ENCODE measurements around the gene TTC7B. TPM values are rescaled to one million over a fixed set of nuclear protein-coding genes. Genes with fewer than 3 reads are reported as not detected.

TTC7B gene
- total and polyA plus RNA-seq, 9 of the 15 experiments (the other 6 are each of a cell fraction or from before 2014, with no cell fraction given) = 2.2 to 77.2 (median 36.7) TPM

GRCh38 chr14:90804292-90805083 is 11.7 kb downstream of the TTC7B start:
- peak overlapping the region; percentile 61 for H3K4me2 ChIP-seq (ENCODE audit: insufficient read depth, low read length)
- no peak overlapping the region for H2AFZ ChIP-seq (ENCODE audit: low read depth, low read length)
- peaks cover 88% of the 10 kb centered on the region for H3K79me2 ChIP-seq (ENCODE audit: control insufficient read depth, insufficient read depth, low read length)
- peak overlapping the region; percentile 89 for H3K9ac ChIP-seq (ENCODE audit: insufficient read depth in 1 of 2, low read depth in 2 of 2, low read length in 2 of 2)
- H3K27ac ChIP-seq (ENCODE audit: extremely low read depth, low read depth, low read length) = peak overlapping the region; percentile 97
- TSS peak; percentile 60 for BruUV-seq (replicated peaks)
- 58% methylated on average over 13 of the region's 18 CpGs for WGBS (ENCODE audit: insufficient coverage, low coverage, missing lambda C conversion rate)
- DNase-seq (ENCODE audit: extremely low read depth in 1 of 4, low spot score in 3 of 4) (peak in 1 of 4 experiments; percentile 26), ATAC-seq (no peak), FAIRE-seq (no peak)
- H3K36me3 ChIP-seq (ENCODE audit: control insufficient read depth, insufficient read depth, low read length) = peaks cover 11% of the 10 kb centered on the region; the same call in 2 of the 3 replicates
- peaks cover 72 to 80% of the 10 kb centered on the region in 2 experiments for H3K4me1 ChIP-seq (replicated peaks in 1 of 2; ENCODE audit: control insufficient read depth in 2 of 2, insufficient read depth in 2 of 2, low read length in 2 of 2)
- no peaks in the 10 kb centered on the region for H3K27me3 ChIP-seq (ENCODE audit: control insufficient read depth in 2 of 2, insufficient read depth in 2 of 2, low read length in 2 of 2)
- ChIA-PET POLR2A (interaction anchor here (0.5 to 2.6 kb wide), 4 partner anchors 9 to 224 kb away, joined by 3 to 10 read pairs (median 4); no protein-coding TSS in a partner anchor), CTCF (ENCODE audit: low intra/inter-chr PET ratio) (no interaction called here)
- no peaks in the 10 kb centered on the region for H3K9me3 ChIP-seq (replicated peaks; ENCODE audit: control insufficient read depth, insufficient read depth, low read depth, low read length)
- in situ Hi-C loops (cut with MboI) (no loop called here), intact Hi-C loops (cut with micrococcal nuclease) (loop anchor here (5.0 kb wide), 1 partner anchor 422 kb away; no protein-coding TSS in a partner anchor)
- H4K20me1 ChIP-seq (replicated peaks; ENCODE audit: control insufficient read depth, insufficient read depth, low read length) = no peaks in the 10 kb centered on the region; the same call in 1 of the 2 replicates
- H3K4me3 ChIP-seq = no peak overlapping the region
- no peaks in the 10 kb centered on the region for H3K9me1 ChIP-seq (ENCODE audit: control insufficient read depth, insufficient read depth, low read length)
- no peak for TF ChIP-seq KLF16 (IDR thresholded peaks at IDR 0.05)
- peak; percentile 68 for TF ChIP-seq POLR2G (IDR thresholded peaks at IDR 0.05; ENCODE audit: low read depth, low read length)
- no peak for TF ChIP-seq ZSCAN29 (IDR thresholded peaks at IDR 0.05)
- peak; percentile 29; the same call in 1 of the 2 replicates for TF ChIP-seq PHF8 (IDR thresholded peaks at IDR 0.05; ENCODE audit: borderline replicate concordance, low read length)
- no peak for TF ChIP-seq RBM22 (IDR thresholded peaks at IDR 0.05; ENCODE audit: low read depth, low read length, poor library complexity, severe bottlenecking)
- TF ChIP-seq NFIX (CRISPR knock-in tag; IDR thresholded peaks at IDR 0.05; ENCODE audit: low read depth) = no peak
- TF ChIP-seq ZNF23 (CRISPR knock-in tag; IDR thresholded peaks at IDR 0.05) = no peak
- TF ChIP-seq, protein P1, sequence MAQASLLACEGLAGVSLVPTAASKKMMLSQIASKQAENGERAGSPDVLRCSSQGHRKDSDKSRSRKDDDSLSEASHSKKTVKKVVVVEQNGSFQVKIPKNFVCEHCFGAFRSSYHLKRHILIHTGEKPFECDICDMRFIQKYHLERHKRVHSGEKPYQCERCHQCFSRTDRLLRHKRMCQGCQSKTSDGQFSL (CRISPR knock-in tag; IDR thresholded peaks at IDR 0.05) = no peak
- TF ChIP-seq, protein P1 (tag; IDR thresholded peaks at IDR 0.05) = peak in 1 of 2 experiments; percentile 10; a peak in 1 of 4 replicates
- TF ChIP-seq CREB3 (tag; conservative IDR thresholded peaks at IDR 0.05; ENCODE audit: low read depth) = no peak; the same call in 1 of the 2 replicates
- TF ChIP-seq ZFX (CRISPR knock-in tag; IDR thresholded peaks at IDR 0.05) = peak; percentile 57
- TF ChIP-seq RBFOX2 (IDR thresholded peaks at IDR 0.05; ENCODE audit: low read depth, low read length) = peak; percentile 75
- TF ChIP-seq EGR1 (conservative IDR thresholded peaks at IDR 0.05) = peak; percentile 64
- TF ChIP-seq FOXP4 (CRISPR knock-in tag; IDR thresholded peaks at IDR 0.05; ENCODE audit: borderline replicate concordance) = no peak
- TF ChIP-seq HDAC6 (IDR thresholded peaks at IDR 0.05; ENCODE audit: low read depth, low read length) = no peak
- TF ChIP-seq XRCC3 (IDR thresholded peaks at IDR 0.05) = no peak
- no peak for TF ChIP-seq ZNF232 (CRISPR knock-in tag; IDR thresholded peaks at IDR 0.05)
- no peak for TF ChIP-seq EP300 (IDR thresholded peaks at IDR 0.05; ENCODE audit: low read length)
- TF ChIP-seq ZNF445 (CRISPR knock-in tag; IDR thresholded peaks at IDR 0.05; ENCODE audit: low read depth) = no peak

All from K562 (cell line).